ENCODE measurements around the gene MRPS14.
"Not testable (repeated sequence)": the region's sequence is repeated elsewhere in the genome, so short reads cannot be mapped to it uniquely, and the experiment has no call there.

Gene MRPS14

DNA sequence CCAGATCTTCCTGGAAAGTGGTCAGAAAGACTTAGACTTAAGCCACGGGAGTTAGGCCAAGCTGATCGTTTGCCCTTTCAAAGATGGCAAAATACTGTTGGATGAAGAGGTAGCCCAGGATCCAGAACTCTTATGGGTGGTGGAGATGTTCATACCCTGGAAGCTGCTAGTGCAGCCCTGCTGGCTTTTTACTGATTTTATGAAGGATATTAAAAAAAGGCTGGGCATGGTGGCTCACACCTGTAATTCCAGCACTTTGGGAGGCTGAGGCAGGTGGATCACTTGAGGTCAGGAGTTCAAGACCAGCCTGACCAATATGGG, 657 bp upstream of the MRPS14 start:
- DNase-seq (ENCODE audit: low read depth, low spot score) = not testable (repeated sequence)

DNA sequence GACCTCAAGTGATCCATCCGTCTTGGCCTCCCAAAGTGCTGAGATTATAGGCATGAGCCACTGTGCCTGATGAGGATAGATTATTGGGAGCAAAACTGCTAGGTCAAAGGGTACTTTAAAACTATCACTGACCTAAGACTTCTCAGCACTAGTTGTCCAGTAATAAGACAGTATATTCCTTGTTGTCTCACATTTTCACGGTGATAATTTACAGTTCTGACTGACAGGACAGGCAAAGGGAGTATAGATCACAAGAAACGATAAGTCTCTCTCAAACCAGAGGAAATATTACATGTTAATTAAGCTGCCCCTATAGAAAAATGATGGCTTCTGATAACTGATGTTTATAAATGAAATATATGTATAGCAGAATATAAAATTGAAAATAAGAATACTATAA, 3.7 kb downstream of the MRPS14 start:
- DNase-seq (ENCODE audit: low read depth, low spot score) = no peak

DNA sequence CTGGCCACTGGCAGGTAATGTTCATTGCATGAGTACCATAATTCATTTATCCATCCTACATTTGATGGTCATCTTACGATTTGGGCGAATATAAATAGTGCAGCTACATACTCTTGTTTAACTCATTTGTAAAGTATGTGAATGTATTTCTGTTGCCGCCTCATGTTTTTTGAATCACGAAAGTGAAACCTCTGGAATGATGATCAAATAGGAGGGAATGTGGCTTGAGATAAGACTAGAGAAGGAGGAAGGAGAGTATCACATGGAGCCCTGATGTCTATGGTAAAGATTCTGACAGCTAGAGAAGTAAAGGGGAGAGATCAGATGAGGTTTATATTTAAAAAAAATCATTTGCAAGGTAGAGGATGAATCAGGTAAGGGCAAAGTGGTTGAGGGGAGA, 8.0 kb downstream of the MRPS14 start:
- no peak for DNase-seq (ENCODE audit: low read depth, low spot score)

DNA sequence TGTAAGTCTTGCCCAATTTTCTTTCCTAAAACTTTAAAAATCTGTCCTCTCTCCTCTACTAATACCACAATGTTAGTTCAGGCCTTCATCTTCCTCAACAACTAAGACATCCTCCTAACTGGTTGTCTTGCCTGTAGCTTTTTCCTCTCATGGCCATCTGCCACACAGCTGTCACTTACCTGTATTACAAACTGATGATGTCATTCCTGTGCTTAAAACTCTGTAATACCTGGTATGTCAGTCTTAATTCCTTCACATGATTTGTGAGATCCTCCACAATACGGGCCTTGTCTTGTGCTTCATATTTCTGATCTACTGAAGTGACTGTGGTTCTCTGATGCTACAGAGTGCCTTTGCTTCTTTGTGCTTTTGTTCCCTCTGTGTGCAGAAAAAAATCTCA, 9.8 kb downstream of the MRPS14 start:
- DNase-seq (ENCODE audit: low read depth, low spot score) = no peak

DNA sequence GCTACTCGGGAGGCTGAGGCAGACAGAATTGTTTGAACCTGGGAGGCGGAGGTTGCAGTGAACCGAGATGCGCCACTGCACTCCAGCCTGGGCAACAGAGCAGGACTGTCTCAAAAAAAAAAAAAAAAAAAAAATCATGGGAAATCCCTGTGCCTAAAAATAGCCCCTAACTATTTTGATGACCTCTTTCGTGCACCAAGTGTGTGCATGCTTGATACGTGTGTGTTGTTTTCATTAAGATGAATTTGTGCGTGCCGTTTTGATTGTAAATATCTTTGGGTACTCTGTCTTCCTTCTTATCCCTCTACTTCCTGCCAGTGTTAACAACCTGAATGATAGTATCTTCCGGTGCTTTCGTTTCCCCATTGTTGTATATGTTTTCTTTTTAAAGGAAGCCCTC, 13.7 kb downstream of the MRPS14 start:
- no peak for DNase-seq (ENCODE audit: low read depth, low spot score)

DNA sequence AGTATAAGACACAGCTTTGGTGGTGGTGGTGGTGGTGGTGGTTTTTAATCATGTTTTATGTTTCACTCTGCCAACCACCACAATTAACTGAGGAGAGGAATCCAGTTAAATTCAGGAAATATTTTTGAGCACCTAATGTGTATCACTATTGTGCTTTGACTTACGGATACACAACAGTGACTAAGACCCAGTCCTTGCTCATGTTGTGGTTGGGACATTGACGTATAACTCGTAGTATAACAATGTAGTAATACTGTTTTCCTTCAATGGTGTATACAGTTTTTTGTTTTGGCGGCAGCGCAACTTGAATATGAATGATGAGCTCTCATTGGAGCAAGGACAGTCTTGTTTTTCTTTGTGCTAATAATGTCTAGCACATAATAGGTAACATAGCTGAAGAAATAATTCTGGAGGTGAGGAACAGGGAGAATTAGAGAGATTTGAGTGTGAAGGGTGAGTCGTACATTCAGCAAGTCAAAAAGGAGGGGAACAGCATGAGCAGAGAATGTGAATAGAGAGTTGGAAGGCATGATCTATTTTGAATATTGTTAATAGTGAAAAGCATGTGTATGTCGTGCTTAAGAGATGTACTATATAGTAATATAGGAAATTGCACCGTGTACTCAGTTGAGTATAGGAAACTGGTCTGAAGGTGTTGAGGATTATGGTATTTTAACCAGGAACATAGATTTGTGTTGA, 18.0 kb downstream of the MRPS14 start:
- DNase-seq (ENCODE audit: low read depth, low spot score) = no peak

DNA sequence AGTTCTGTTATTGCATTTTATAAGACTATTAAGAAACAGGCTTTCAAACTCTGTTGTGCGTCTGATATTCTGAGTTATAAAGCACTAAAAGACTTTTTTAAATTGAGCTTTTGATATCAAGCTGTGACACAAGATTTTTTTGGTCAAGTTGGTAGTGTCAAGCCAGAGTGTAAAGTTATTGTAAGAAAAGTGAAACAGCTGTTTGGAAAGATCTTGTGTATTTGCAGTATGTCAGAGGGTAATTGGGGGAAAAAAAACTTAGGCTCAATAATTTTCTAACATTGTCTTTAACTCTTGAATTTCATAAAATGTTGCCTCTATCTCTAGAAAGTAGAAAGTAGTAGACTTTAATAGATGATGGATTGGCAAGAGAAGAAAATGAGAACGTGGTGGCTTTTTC, 19.7 kb downstream of the MRPS14 start:
- no peak for DNase-seq (ENCODE audit: low read depth, low spot score)

DNA sequence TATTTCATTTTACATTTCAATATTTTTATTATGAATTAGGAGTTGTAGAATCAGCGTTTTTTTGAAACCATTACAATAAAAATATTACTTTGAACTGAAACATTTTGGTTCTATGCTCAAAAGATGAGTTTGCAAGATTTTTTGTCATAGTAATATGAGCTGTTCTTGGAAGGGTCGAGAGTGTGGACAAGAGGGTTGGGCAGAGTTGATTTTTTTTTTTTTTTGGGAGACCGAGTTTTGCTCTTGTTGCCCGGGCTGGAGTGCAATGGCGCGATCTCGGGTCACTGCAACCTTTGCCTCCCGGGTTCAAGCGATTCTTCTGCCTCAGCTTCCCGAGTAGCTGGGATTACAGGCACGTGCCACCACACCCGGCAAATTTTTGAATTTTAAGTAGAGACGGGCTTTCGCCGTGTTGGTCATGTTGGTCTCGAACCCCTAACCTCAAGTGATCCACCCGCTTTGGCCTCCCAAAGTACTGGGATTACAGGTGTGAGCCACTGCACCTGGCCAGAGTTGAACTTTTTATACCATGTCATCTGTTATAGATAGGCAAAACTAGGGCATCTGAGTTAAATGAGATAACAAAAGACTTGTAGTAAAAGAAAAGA, 20.2 kb downstream of the MRPS14 start:
- peak; percentile 6 for DNase-seq (ENCODE audit: low read depth, low spot score)

DNA sequence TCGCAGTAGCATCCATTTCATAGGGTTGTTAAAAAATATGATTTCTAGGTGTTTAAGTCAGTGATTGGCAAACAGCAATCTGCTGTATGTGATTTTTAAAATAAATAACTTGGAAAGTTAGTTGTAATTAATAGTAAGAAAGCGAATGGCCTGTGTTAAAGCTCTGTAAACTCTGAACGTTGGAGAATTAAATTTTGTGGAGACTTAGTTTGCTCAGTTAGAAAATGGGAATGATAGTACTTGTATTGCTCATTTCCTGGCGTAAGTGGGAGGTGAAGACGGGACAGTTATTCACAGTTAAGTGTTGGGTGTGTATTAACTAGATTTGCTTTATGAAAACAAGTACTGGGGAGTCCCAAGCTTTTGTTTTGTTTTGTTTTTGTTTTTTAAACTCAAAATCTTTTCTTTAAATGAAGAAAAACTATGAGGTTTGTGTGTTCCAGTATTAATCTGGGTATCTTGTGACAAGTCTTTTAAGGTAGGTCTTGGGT, 22.5 kb downstream of the MRPS14 start:
- DNase-seq (ENCODE audit: low read depth, low spot score) = peak; percentile 5

DNA sequence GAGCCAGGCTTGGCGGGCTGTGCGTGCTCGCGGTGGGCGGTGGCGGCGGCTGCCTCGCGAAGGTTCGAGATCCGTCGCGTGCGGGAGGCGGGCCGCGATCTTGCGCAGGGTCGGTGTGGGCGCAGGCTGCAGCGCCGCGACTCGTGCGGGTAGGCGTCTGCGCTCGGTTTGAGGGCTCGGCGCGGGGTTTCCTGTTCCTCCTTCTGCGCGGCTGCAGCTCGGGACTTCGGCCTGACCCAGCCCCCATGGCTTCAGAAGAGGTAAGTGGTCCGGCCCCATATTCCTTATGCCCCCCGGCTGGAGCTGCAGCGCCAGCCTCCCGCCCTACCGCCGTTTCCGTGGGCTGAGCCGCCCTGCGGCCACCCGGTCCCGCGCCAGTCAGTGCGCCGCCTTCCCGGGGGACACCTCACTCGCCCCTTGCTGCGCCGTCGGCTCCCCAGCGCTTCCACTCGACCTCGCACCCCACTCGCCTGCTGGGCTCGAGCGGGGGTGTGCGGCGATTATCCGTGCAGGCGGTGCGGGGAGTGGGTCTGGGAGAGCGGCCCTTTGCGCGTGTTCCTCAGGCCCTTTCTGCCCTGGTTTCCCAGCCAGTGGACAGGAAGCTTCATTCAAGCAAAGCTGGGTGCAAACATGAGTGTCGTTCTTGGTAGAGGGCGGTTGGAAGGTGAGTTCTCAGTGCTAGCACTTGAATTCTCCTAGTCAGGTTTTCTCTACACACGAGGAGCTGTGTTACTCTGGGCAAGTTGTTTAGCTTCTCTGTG, 23.1 kb downstream of the MRPS14 start, which contains the start of gene CACYBP:
Gene CACYBP, plus strand, starts transcription at position 12 of the 761 bp plus-strand sequence. Its CDS starts 234 bp downstream, at position 246.
- DNase-seq (ENCODE audit: low read depth, low spot score) = no peak

DNA sequence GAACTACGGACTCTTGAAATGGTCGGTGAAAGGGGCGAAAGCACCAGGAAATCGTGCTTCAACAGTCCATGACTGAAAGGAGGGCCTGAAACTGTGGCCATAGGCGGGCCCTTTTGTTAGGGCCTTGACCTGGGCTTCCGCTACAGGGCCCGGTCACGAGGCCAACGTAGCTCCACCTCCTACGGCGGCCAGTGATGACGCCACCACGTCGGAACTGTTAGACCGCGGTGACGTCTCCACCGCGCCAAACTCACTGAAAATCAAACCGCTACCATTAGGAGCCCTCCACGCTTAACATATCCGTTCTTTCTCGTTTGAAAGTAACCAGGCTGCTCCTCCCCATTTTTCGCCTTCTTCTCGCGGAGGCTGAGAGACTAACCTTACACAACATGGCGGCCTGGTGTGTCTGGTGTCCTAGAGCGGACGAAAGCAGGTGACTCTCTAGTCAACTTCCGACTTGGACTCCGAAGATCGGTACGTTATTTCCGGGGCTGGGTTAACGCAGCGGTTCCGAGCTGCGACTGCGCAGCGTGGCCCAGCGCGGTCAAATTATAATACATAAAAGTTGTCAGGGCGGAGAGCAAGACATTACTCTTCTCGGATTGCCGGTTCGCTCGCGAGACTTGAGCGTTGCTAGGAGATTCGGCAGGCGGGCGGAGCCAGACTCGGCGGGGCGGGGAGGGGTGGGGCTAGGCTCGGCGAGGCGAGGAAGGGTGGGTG, 23.8 kb downstream of the MRPS14 start:
- DNase-seq (ENCODE audit: low read depth, low spot score) = peak; percentile 99

DNA sequence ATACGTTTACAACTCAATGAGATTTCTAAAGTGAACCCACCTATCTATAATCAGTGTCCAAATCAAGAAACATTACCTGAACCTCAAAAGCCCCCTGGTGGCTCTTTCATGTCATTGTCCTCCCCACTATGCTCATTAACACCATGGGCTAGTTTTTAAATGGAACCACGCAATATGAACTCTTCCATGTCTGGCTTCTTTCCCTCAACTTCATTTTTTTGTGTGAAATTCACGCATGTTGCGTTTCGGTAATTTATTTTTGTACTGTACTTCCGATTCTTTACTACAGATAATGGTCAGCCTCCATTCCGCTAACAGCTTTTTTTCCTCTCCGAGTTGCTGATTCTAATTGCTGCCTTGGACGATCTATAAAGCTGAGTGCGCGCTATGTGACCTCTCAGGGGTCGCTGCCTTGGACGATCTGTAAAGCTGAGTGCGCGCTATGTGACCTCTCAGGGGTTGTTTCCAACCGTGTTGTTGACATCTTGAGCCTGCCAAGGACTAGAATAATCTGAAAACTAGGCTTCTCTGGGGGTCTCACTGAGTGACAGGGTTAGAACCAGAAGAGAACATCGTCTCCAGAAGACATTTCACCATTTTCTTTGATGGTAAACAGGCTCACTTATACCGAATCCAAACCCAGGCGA, 24.5 kb downstream of the MRPS14 start:
- peak; percentile 63 for DNase-seq (ENCODE audit: low read depth, low spot score)

DNA sequence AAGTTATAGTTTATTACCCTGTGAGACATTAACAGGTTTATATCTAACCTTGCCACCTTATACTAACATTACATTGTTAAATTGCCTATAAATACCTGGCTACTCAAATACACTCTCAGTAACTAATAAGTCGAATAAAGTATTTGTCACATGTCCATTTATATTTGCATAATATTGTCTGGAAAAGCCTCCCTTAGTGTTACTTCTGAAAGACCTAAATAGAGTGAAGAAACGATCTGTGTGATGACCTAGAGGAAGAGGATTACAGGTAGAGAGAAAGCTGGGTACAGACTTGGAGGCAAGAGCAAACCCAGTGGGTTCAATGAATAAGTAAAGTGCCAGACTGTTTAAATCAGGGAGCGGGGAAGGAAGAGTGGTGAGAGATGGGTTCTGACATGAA, 26.2 kb downstream of the MRPS14 start:
- no peak for DNase-seq (ENCODE audit: low read depth, low spot score)

DNA sequence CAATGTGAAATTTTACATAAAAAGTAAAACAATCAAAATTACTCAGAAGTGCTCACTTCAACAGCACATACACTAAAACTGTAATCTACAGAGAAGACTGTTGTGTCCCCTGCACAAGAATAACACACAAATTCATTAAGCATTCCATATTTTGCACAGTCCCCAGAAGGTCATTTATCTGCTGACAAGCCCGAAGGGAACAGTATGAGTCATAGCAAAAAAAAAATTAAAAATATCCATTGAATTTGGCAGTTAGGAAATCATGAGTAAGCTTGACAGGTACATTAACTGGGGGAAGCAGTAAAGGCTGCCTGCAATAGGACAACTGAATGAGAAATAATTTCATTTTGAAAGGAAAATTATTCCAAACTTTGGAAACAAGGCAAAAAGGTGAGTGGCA, 26.7 kb downstream of the MRPS14 start:
- DNase-seq (ENCODE audit: low read depth, low spot score) = no peak

DNA sequence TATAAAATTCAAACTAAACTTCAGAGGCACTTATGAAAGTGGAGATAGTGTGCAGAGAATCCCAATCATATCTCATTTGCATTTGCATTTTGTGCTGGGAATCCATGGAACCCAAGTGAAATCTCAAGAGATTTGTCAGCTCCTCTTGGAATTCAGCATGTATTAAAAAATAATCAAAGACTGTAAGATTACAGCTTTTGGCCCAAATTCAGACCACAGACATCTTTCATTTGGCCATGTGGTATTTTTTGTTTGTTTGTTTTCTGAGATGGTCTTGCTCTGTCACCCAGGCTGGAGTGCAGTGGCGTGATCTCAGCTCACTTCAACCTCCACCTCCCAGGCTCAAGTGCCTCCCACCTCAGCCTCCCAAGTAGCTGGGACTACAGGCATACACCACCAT, 27.3 kb downstream of the MRPS14 start:
- no peak for DNase-seq (ENCODE audit: low read depth, low spot score)

DNA sequence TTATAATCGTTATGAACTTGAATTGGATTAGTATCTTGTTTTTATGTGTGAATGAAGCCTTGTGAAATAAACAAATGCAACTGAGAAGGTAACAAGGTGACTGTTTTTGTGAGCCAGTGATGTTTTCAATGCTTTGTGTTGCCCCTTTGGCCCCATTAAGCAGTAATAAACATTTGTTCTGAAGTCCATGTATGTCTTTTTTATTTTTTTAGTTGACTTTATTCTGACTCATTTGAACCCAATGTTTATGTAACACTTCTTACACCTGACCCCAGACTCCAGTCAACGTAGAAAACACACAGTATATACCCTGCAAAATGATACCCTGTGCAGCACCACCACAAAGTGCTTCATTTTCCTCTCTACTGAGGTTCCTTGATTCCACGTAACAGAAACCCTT, 28.1 kb downstream of the MRPS14 start:
- no peak for DNase-seq (ENCODE audit: low read depth, low spot score)

DNA sequence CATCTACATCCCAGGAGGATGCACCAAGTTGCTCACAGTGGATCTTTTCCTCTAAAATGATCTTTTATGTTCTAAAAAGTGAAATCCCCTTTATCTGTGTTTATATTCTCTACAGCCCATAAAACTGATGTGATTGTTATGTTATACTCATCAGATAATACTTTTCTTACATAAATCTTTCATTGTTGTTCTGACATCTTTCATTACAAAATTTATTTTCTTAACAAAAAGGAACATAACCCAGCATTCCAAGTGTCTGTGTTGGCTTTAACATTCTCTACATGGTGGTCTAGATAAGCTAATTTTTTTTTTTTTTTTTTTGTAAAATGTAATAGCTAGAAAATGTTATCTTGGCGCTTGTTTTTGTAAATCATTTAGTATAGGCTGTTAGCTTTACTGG, 31.8 kb downstream of the MRPS14 start:
- DNase-seq (ENCODE audit: low read depth, low spot score) = no peak

DNA sequence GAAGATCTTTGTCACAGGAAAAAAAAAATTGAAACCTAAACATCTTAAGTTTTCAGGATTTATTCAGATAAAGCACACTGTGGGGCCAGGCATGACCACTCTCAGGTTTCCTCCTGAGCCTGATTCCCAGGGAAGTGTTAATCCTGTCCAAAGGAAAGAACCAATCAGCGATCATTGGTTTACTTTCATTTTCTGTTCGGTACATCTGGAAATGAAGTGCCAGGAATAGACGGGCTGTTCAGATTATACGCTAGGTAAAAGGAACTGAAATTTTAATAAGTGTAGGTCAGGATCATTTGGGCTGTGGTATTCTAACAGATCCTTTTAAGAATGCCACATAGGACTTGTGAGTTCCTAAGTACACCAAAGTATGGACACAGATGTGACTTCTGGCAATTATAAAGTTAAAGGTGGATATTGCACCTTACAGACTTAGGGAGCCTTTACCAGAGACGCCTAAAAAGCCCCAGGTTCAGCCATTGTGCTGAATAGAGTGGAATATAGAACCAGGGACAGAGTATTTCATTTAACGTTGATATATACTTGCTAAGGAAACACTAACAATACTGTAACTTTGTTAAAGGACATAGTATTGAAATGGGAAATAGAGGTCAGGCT, 32.7 kb downstream of the MRPS14 start:
- DNase-seq (ENCODE audit: low read depth, low spot score) = no peak

DNA sequence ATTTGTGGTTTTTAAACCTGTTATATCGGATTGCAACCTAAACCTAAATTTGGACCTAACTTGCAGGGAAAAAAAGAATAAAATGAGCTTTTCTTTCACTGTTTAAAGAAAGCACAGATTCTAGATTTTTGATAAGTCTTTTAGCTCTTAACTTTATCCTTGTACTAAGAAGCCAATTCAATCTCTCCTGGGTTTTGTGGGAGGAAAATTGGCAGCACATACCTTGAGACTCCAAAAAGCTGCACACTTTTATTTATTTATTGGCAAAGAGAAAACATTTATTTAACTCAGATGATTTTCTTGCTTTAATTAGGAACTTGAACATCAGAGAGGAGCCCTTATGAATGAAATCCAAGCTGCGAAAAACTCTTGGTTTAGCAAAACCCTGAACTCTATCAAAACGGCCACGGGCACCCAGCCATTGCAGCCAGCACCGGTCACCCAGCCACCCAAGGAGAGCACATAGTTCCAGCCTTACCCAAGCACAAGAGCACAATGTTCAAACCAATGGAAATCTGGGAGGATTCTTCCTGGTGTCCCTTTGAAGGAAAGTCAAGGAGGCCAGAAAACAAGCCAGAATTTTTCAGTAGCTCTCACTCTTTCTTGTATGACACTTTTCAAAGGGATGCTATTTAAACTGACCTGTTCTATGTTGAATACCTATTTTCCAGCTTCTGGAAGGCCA, 33.5 kb downstream of the MRPS14 start:
- DNase-seq (ENCODE audit: low read depth, low spot score) = no peak

DNA sequence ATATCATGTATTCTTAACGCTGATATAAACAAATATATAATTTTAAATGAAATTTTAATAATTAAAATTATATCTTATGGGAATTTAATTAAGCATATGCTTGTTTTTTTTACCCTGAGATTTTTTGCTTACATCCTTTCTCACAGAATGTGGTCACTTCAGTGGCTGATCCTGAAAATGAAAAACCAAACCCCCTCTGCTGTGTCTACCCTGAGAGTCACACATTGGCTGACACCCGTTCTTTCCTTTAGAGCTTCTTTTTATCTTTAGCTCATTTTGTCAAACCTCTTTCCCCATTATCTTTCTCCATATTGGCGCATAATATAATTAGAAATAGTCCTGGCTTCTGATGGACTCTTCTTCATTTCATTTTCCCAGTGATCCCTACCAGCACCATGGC, 34.2 kb downstream of the MRPS14 start:
- DNase-seq (ENCODE audit: low read depth, low spot score) = no peak

DNA sequence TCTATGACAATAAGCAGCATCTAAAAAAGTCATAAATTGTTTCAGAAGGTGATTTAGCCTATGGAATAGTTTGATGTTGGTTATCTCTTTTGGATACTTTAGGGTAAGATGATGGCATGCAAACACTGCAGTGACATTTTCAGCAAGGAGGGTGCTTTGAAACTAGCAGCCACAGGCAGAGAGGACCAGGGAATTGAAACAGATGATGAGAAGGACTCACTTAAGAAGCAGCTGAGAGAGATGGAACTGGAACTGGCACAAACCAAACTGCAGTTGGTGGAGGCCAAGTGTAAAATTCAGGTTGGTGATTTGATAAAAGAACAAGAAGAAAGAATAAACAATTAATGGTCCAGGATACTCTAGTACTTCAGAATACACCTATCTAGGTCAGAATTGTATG, 34.7 kb downstream of the MRPS14 start:
- no peak for DNase-seq (ENCODE audit: low read depth, low spot score)

All from ELF-1 (cell line).